B cell (primary cell): Measurements from ENCODE around the gene RANBP9. TPM values are rescaled to one million over a fixed set of nuclear protein-coding genes. Genes with fewer than 3 reads are reported as not detected.

Experiments used
- ATAC-seq: fragments of 200-7000 bp; cut with Tn5 transposase; one replicate; pipeline ENCODE4 v1.10.0; 2021; ENCODE audit warnings: low read depth, mild to moderate bottlenecking, moderate number of reproducible peaks, moderate library complexity
- CTCF ChIA-PET: fragments of 350-600 bp; sonication (Branson Sonifier 250); formaldehyde crosslinking; loops from one replicate; lab custom pipeline; 2021; ENCODE audit warnings: antibody characterized with exemption, inconsistent platforms; lab: Charles Lee
- POLR2A ChIA-PET: fragments of 350-600 bp; sonication (Branson Sonifier 250); formaldehyde crosslinking; loops from one replicate; lab custom pipeline; 2021; ENCODE audit warnings: antibody characterized with exemption; lab: Charles Lee
- DNase-seq: peaks from one replicate; pipeline ENCODE4 v3.0.0; 2013
- H2AFZ ChIP-seq: 2 replicates; pipeline ENCODE4 v1.6.1; 2012; ENCODE audit warnings: mild to moderate bottlenecking, low read depth, low read length; ENCODE audit not compliant: insufficient read depth, poor library complexity, severe bottlenecking
- H3K27ac ChIP-seq, 2 donors: 1 replicate in 1 of 2; 2 replicates in 1 of 2; pipeline ENCODE4 v1.5.1; 2012 to 2013; ENCODE audit warnings: low read length in 2 of 2, mild to moderate bottlenecking in 2 of 2, moderate library complexity in 1 of 2
- H3K27me3 ChIP-seq, 4 experiments: fragments of 200-600 bp in 1 of 4; sonication (generic) in 1 of 4; replicated peaks in 1 of 4; 1 replicate in 2 of 4; 2 replicates in 2 of 4; pipeline versions ENCODE4 v1.6.1 to v1.7.0; 2013 to 2016; ENCODE audit warnings: low read length in 3 of 4, mild to moderate bottlenecking in 2 of 4, mixed read lengths in 1 of 4, moderate library complexity in 1 of 4; ENCODE audit not compliant: insufficient read depth in 4 of 4, control insufficient read depth in 3 of 4; ENCODE audit errors: control extremely low read depth in 1 of 4
- H3K36me3 ChIP-seq, 2 experiments: replicated peaks in 1 of 2; 1 replicate in 1 of 2; 2 replicates in 1 of 2; pipeline versions ENCODE4 v1.6.1 to v1.7.1; 2013; ENCODE audit warnings: low read length in 1 of 2; ENCODE audit not compliant: insufficient read depth in 2 of 2, control insufficient read depth in 1 of 2; ENCODE audit errors: control extremely low read depth in 1 of 2, extremely low read depth in 1 of 2
- H3K4me1 ChIP-seq, 2 donors: fragments of 200-600 bp in 1 of 2; sonication (generic) in 1 of 2; 1 replicate in 1 of 2; 2 replicates in 1 of 2; pipeline versions ENCODE4 v1.5.1 to v1.6.1; 2013 to 2017; ENCODE audit warnings: low read length in 2 of 2; ENCODE audit not compliant: control insufficient read depth in 2 of 2, insufficient read depth in 2 of 2
- H3K4me2 ChIP-seq: replicated peaks from 2 replicates; pipeline ENCODE3; 2012; ENCODE audit warnings: mild to moderate bottlenecking, low read depth, low read length; ENCODE audit not compliant: poor library complexity, severe bottlenecking
- H3K4me3 ChIP-seq, 5 experiments: fragments of 200-600 bp in 1 of 5; sonication (generic) in 1 of 5; 1 replicate in 3 of 5; 2 replicates in 2 of 5; pipeline versions ENCODE4 v1.5.1 to v1.7.0; 2011 to 2016; ENCODE audit warnings: low read length in 4 of 5, mild to moderate bottlenecking in 4 of 5, low read depth in 2 of 5, control low read depth in 1 of 5, moderate library complexity in 1 of 5; ENCODE audit not compliant: insufficient read depth in 1 of 5; ENCODE audit errors: control extremely low read depth in 1 of 5, extremely low read depth in 1 of 5
- H3K79me2 ChIP-seq: fragments of 200-600 bp; sonication (generic); one replicate; pipeline ENCODE4 v1.6.0; 2016; ENCODE audit warnings: low read length; ENCODE audit not compliant: control insufficient read depth, insufficient read depth
- H3K9ac ChIP-seq: fragments of 200-600 bp; sonication (generic); 2 replicates; pipeline ENCODE4 v1.6.1; 2017; ENCODE audit warnings: mild to moderate bottlenecking, low read length, moderate library complexity
- H3K9me3 ChIP-seq, 3 donors: one replicate each; pipeline versions ENCODE4 v1.6.1 to v1.7.1; 2013; ENCODE audit warnings: low read length in 2 of 3; ENCODE audit not compliant: control insufficient read depth in 2 of 3, insufficient read depth in 1 of 3; ENCODE audit errors: control extremely low read depth in 1 of 3
- H4K20me1 ChIP-seq: 2 replicates; pipeline ENCODE4 v1.6.0; 2012; ENCODE audit warnings: mild to moderate bottlenecking, low read length; ENCODE audit not compliant: insufficient read depth, control insufficient read depth, poor library complexity, severe bottlenecking
- H3K27ac Mint-ChIP-seq: one replicate; pipeline ENCODE4 v1.8.0; 2021; ENCODE audit warnings: mixed read lengths
- H3K27me3 Mint-ChIP-seq: one replicate; pipeline ENCODE4 v1.8.0; 2021; ENCODE audit warnings: mixed read lengths
- H3K4me1 Mint-ChIP-seq: one replicate; pipeline ENCODE4 v1.8.0; 2021; ENCODE audit warnings: mixed read lengths
- H3K4me3 Mint-ChIP-seq: one replicate; pipeline ENCODE4 v1.8.0; 2021; ENCODE audit warnings: mixed read lengths
- H3K9me3 Mint-ChIP-seq: one replicate; pipeline ENCODE4 v1.8.0; 2022; ENCODE audit warnings: mixed read lengths; ENCODE audit not compliant: insufficient read depth
- CTCF ChIP-seq: fragments of 200-600 bp; IDR thresholded peaks from one replicate; pipeline ENCODE4 v1.8.0; 2022; ENCODE audit warnings: antibody characterized with exemption, mild to moderate bottlenecking
- EZH2 ChIP-seq: IDR thresholded peaks from 2 replicates; pipeline ENCODE4 v1.6.1; 2012; ENCODE audit warnings: borderline replicate concordance, low read depth, mild to moderate bottlenecking, moderate library complexity, low read length; ENCODE audit not compliant: insufficient read depth, poor library complexity, severe bottlenecking
- WGBS: methylation state at CpG from one replicate; pipeline ENCODE4 v1.1.5; 2013; ENCODE audit warnings: missing lambda C conversion rate; ENCODE audit not compliant: insufficient coverage; 5-methylcytosine and 5-hydroxymethylcytosine counted together
- intact Hi-C: fragments of 100-400 bp; cut with micrococcal nuclease; formaldehyde crosslinking; loops from one replicate; pipeline ENCODE4 v1.10.0; 2022
- polyA plus RNA-seq: library from polyadenylated mRNA; depleted of rRNA; stranded (reverse); fragments of >200 nt; gene quantifications from 2 replicates; pipeline ENCODE4 v1.2.3, GENCODE V29; 2012
- total RNA-seq, 2 donors: library from RNA; stranded (reverse); fragments of 120-200 nt in 1 of 2; gene quantifications; 1 replicate in 1 of 2; 2 replicates in 1 of 2; pipeline versions ENCODE4 v1.2.3 to v1.2.4, GENCODE V29; 2013 to 2022

The RANBP9 gene
- total and polyA plus RNA-seq, 2 donors (not counting 1 experiment from before 2014, with no cell fraction given) = 20.0 to 34.1 TPM

- Mint-ChIP-seq H3K4me3 (peak overlapping the region; percentile 96), H3K9me3 (peaks cover 2% of the 10 kb centered on the region), H3K4me1 (peaks cover 39% of the 10 kb centered on the region), H3K27me3 (no peaks in the 10 kb centered on the region), H3K27ac (peak overlapping the region; percentile 96)
- DNase-seq (peak; percentile 63), ATAC-seq (no peak)
- no peak for TF ChIP-seq EZH2
- TF ChIP-seq CTCF = no peak
- WGBS = 0% methylated on average over 3 of the region's 4 CpGs
- Histone ChIP-seq H3K36me3 (no peaks in the 10 kb centered on the region), H3K27me3 (no peaks in the 10 kb centered on the region), H3K4me1 (peaks cover 29 to 33% of the 10 kb centered on the region in 2 donors), H3K4me2 (peak overlapping the region; percentile 84), H4K20me1 (peaks cover 15% of the 10 kb centered on the region), H2AFZ (peak overlapping the region; percentile 89), H3K79me2 (peaks cover 32% of the 10 kb centered on the region), H3K9me3 (no peaks in the 10 kb centered on the region), H3K4me3 (peak overlapping the region; percentile 58 to 78 (median 77)), H3K27ac (peak overlapping the region; percentile 80 to 84), H3K9ac (peak overlapping the region; percentile 72)
- intact Hi-C loops = loop anchor here (1.0 to 5.0 kb wide), 6 partner anchors 55 to 440 kb away; partner anchors contain the start of genes MCUR1, NOL7 and SIRT5
- CTCF ChIA-PET = interaction anchor here (1.3 to 2.7 kb wide), 5 partner anchors 15 to 138 kb away, joined by 3 to 9 read pairs (median 6); partner anchors contain the start of genes NOL7 and SIRT5
- POLR2A ChIA-PET = interaction anchor here (0.5 to 0.7 kb wide), 2 partner anchors 17 to 80 kb away, joined by 3 to 4 read pairs; no protein-coding TSS in a partner anchor
These were observed 914 bp upstream of the RANBP9 start for GRCh38 chr6:13712599-13712898.

- Mint-ChIP-seq H3K27ac (peak overlapping the region; percentile 78), H3K4me1 (peaks cover 41% of the 10 kb centered on the region), H3K4me3 (peak overlapping the region; percentile 66), H3K9me3 (no peaks in the 10 kb centered on the region), H3K27me3 (no peaks in the 10 kb centered on the region)
- ChIA-PET CTCF (interaction anchor here (0.7 to 2.7 kb wide), 5 partner anchors 63 to 163 kb away, joined by 3 to 9 read pairs (median 4); partner anchors contain the start of genes NOL7 and SIRT5), POLR2A (no interaction called here)
- H3K27me3 ChIP-seq = no peaks in the 10 kb centered on the region
- H3K4me3 ChIP-seq = peak overlapping the region in 4 of 5 experiments; percentile 14 to 77 (median 72)
- H3K9me3 ChIP-seq = peaks cover 0 to under 1% (median 0%) of the 10 kb centered on the region in 3 donors
- H3K27ac ChIP-seq = peak overlapping the region in 1 of 2 donors; percentile 67
- ATAC-seq (peak; percentile 54), DNase-seq (no peak)
- H3K4me1 ChIP-seq = peaks cover 29 to 33% of the 10 kb centered on the region in 2 donors
- peak overlapping the region; percentile 84 for H3K4me2 ChIP-seq
- peak overlapping the region; percentile 50 for H2AFZ ChIP-seq
- under 1% methylated on average over 62 of the region's 62 CpGs for WGBS
- peaks cover 15% of the 10 kb centered on the region for H4K20me1 ChIP-seq
- TF ChIP-seq EZH2 = no peak
- TF ChIP-seq CTCF = no peak
- peak overlapping the region; percentile 64 for H3K9ac ChIP-seq
- no peaks in the 10 kb centered on the region for H3K36me3 ChIP-seq
- H3K79me2 ChIP-seq = peaks cover 45% of the 10 kb centered on the region
- intact Hi-C loops = loop anchor here (2.0 to 5.0 kb wide), 3 partner anchors 56 to 439 kb away; partner anchors contain the start of gene GFOD1
These were observed 307 bp downstream of the RANBP9 start for GRCh38 chr6:13711324-13711732.
